ENCODE results near the gene KCTD17.

The KCTD17 gene

DNA sequence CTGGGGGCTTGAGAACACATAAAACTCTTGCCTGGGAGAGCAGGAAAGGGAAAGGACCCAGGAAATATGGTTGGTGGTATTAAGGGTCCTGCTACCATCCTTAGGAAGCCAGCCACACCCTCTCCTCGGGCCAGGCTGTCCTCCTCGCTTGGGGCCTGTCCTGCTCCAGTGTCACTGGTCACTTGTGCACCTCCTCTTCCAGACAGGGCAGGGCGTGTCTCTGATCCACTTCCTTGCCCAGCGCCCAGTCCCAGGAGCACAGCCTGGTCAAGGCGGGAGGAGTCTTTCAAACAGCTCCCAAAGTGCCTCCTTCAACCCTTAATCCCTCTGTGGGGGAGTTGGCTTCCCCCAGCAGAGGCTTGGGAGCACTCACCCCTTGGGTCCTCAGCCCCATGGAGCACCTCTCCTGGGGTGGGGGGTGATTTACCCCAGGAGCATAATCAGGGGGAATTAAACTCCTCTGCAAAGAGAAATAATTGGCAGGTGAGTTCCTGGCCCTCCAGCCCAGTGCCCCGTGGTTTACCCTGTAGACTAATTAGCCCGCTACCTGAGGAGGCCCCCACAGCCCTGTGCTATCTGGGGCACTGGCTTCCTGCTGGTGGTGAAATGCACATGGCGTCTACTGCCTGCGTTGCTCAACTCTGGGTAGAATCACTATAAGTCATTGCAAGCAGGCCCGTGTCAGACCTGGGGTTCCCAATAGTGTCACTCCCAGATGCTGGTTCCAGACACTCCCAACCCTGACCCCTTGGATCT lies 49.9 kb downstream of the KCTD17 start:
- no peak for DNase-seq (ENCODE audit: low read depth in 4 of 4, low spot score in 1 of 4)

GRCh38 chr22:37103151-37103550 lies 51.6 kb downstream of the KCTD17 start:
- no peak for DNase-seq (ENCODE audit: low read depth in 4 of 4, low spot score in 1 of 4)

- DNase-seq (ENCODE audit: low read depth in 4 of 4, low spot score in 1 of 4): no peak
Measured at GRCh38 chr22:37103656-37104452, 52.3 kb downstream of the KCTD17 start.

DNA sequence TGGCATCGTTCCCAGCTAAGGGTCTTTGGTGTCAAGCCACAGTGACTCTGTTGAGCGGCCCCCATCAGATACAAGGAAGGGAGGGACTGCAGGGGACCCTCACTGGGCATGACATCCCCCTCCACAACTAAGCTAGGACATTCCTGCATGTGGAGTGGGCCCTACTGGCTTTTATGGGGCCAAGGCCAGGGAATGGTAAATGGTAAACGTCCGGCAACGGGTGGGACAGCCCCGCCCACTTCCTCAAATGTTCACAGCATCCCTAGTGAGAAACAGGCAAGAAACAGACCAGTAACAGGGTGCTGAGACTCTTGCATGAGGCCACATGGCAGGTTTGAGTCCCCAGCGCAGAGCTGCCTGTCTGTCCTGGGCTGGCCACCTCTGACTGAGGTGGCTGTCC lies 53.6 kb downstream of the KCTD17 start:
- DNase-seq (ENCODE audit: low read depth in 4 of 4, low spot score in 1 of 4): no peak

DNA sequence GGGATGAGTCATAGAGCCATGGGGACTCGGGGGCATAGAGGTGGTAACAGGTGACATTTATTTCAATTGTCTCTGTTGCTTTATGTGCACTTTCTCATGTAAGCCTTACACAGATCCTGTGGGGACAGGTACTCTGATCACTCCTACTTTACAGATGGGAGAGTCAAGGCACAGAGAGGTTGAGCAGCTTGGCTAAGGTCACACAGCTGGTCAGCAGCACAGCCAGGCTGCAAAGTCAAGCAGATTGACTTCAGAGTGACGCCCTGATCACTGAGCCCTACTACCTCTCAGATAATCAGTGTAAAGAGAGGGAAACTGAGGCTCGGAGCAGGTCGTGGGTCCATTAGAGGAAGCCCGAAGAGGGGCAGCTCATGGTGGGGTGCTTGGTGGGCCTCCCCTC lies 54.4 kb downstream of the KCTD17 start:
- DNase-seq (ENCODE audit: low read depth in 4 of 4, low spot score in 1 of 4): no peak

DNA sequence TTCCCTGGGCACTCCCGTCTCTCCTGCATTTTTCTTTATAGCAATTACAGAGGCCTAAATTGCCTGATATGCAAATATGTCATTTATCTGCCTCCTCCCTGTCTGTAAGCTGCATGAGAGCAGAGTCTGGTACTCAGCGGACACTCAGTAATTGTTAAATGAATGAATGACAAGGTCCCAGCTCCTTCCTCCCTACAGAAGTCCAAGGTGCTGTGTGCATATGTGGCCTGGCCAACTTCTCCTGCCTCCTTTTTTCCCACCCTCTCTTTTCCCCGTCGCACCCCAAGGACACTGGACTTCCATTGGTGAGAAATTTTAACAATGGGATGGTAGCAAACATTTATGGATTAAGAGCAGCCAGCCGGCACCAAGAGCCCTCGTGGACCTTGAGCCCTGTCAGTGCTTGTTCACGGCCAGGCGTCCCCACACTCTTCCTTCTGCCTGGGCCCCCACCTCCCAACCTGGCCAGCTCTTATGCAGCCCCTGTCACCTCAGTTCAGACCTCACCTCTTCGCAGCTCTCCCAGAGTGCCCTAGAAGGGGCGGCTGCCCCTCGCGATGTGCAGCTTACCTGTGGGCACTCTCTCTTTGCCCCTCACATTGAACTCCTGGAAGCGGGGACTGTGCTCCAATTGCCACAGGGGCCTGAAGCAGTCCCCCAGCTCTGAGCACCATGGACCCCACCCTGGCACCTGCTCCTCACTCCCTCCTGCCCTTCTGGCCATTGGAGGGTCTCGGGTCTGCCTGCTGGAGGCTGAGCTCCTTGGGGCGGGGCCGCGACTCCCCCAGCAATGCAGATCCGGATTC lies 56.5 kb downstream of the KCTD17 start:
- DNase-seq (ENCODE audit: low read depth in 4 of 4, low spot score in 1 of 4): no peak

DNA sequence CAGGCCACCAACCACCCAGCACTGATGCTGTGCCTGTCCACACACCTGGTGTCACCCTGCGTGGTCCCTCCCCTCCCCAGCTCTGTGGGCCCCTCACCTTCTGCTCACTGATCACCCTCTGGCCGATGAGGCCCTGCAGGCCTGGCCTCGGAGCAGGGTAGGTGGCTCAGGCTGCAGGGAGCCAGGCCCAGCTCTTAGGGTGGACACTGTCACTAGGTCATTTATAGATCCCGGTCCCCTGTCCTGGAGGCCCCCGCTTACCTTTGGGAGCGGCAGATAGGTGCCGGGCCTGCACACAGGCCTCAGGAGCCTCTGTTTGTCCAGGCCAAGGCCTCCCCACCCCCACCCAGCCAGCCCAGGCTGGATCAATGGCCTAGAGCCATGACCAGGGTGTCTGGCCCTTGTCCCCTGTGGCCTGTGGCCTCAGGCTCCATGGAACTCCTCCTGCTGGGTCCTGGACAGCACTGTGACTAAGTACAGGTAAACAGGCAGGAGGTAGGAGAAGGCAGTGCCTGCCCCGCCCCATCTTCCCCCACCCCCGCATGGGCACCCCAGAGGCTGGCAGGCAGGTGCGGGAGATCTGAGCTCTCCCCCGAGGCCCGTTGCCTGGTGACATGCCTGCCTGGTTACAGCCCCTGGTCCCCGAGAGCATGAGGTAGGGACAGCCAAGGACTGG lies 57.8 kb downstream of the KCTD17 start, which contains the start of gene TMPRSS6:
Gene TMPRSS6, minus strand, starts transcription at position 472 of the 676 bp plus-strand sequence. CDS start 6,296 bp downstream, outside the sequence.
- no peak for DNase-seq (ENCODE audit: low read depth in 4 of 4, low spot score in 1 of 4)

DNA sequence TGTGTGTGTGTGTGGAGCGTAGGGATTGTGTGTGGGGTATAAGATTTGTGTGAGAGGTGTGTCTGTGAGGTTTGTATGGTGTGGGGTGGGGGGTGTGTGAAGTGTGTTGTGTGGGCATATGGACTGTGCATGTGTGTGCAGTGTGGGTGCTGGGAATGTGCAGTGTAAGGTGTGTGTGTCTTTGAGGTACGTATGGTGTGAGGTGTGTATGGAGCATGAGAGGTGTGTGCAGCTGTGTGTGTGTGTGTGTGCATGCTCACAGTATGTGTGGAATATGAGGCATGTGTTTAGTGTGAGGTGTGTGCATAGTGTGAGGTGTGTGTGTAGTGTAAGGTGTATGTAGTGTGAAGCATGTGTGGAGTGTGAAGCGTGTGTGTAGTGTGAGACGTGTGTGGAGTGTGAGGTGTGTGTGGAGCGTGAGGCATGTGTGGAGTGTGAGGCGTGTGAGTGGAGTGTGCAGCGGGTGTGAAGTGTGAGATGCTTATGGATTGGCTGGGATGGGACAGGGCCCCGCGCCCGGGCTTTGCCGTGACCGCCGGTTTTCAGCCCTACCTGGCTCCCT lies 59.7 kb downstream of the KCTD17 start:
- DNase-seq (ENCODE audit: low read depth in 4 of 4, low spot score in 1 of 4): no peak

- DNase-seq (ENCODE audit: low read depth in 4 of 4, low spot score in 1 of 4): no peak
Measured at GRCh38 chr22:37112084-37112728, 60.7 kb downstream of the KCTD17 start.

Data from stimulated activated CD4-positive, alpha-beta T cell treated with anti-CD3 and anti-CD28 coated beads, Interleukin-1b, Interleukin-23, amount 100 ng/mL, for 24 hours (primary cell).